BJ (cell line): ENCODE data around the gene RPS19. TPM values are rescaled to one million over a fixed set of nuclear protein-coding genes. Genes with fewer than 3 reads are reported as not detected.
A peak's percentile ranks its signal among the peaks of the same experiment; 100 is the strongest.

Experiments
- CTCF ChIA-PET: fragments of 350-600 bp; formaldehyde crosslinking; extraction: SDS; loops from one replicate; lab custom pipeline; 2021; ENCODE audit warnings: antibody characterized with exemption, inconsistent platforms; lab: Yijun Ruan, JAX
- POLR2A ChIA-PET: fragments of 300-600 bp; sonication (Branson Sonifier 250); formaldehyde crosslinking; extraction: SDS; loops from one replicate; lab custom pipeline; 2021; ENCODE audit warnings: antibody characterized with exemption; lab: Charles Lee
- DNase-seq: peaks from one replicate; pipeline ENCODE4 v3.0.0-alpha.2; 2011; ENCODE audit warnings: low read depth
- H3K27me3 ChIP-seq: 2 replicates; pipeline ENCODE4 v1.6.0; 2011; ENCODE audit warnings: low read length; ENCODE audit not compliant: control insufficient read depth, insufficient read depth
- H3K36me3 ChIP-seq: 2 replicates; pipeline ENCODE4 v1.5.1; 2011; ENCODE audit warnings: low read length; ENCODE audit not compliant: control insufficient read depth, insufficient read depth
- H3K4me3 ChIP-seq: 2 replicates; pipeline ENCODE4 v1.5.1; 2011; ENCODE audit warnings: low read depth, mild to moderate bottlenecking, control low read depth, low read length
- CTCF ChIP-seq: IDR thresholded peaks from 2 replicates; pipeline ENCODE4 v1.5.1; 2011; ENCODE audit warnings: low read depth, mild to moderate bottlenecking, control low read depth, inconsistent platforms, low read length, moderate library complexity; ENCODE audit not compliant: insufficient read depth
- polyA plus RNA-seq: library from polyadenylated mRNA; depleted of rRNA; stranded (reverse); fragments of >200 nt; gene quantifications from 2 replicates; pipeline ENCODE4 v1.2.3, GENCODE V29; 2011

The RPS19 gene
- polyA plus RNA-seq, 1 experiment = 1,209 TPM

- Histone ChIP-seq H3K4me3 (peak within 1 kb of the TSS; percentile 99), H3K27me3 (no peaks in the 10 kb centered on the region), H3K36me3 (peaks cover 2% of the 10 kb centered on the region; the same call in 1 of the 2 replicates)
- TF ChIP-seq CTCF = no peak
- POLR2A ChIA-PET = interaction anchor here (0.6 kb wide), 1 partner anchor 42 kb away, joined by 13 read pairs; no protein-coding TSS in a partner anchor
- DNase-seq = no peak
- CTCF ChIA-PET = interaction anchor here (0.8 to 2.3 kb wide), 3 partner anchors 9 to 75 kb away, joined by 3 to 7 read pairs (median 4); no protein-coding TSS in a partner anchor
Observed at GRCh38 chr19:41882568-41883462, 22.8 kb downstream of the RPS19 start, which contains the start of gene ARHGEF1. ARHGEF1 (plus strand) TSS chr19:41883184; CDS start chr19:41888083, 4,899 bp downstream.

DNA sequence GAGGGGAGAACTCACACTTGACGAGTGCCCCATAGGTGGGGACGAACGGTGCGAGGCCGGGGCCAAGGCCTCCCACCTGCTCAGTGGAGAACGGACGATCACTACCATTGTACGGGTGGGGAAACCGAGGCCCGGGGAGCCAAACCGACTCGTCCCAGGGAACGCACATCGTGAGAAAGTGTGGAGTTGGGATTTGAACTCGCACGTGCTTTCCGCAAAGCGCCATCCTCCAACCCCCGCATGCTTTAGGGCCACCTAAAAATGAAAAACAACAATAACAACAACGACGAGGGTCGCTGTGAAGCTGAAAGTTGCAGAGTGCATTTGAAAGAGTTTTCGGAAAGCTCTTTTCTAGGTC is 23.4 kb downstream of the RPS19 start:
- DNase-seq = no peak
- Histone ChIP-seq H3K4me3 (peak overlapping the region; percentile 99), H3K36me3 (peaks cover 5% of the 10 kb centered on the region), H3K27me3 (no peaks in the 10 kb centered on the region)
- TF ChIP-seq CTCF = no peak
- ChIA-PET CTCF (interaction anchor here (0.7 to 2.3 kb wide), 3 partner anchors 10 to 74 kb away, joined by 3 to 7 read pairs (median 3); no protein-coding TSS in a partner anchor), POLR2A (no interaction called here)

- POLR2A ChIA-PET = no interaction called here
- CTCF ChIA-PET = interaction anchor here (0.7 to 2.3 kb wide), 6 partner anchors 10 to 74 kb away, joined by 3 to 7 read pairs (median 3); no protein-coding TSS in a partner anchor
- peak; percentile 32; the same call in 1 of the 2 replicates for TF ChIP-seq CTCF
- Histone ChIP-seq H3K27me3 (no peaks in the 10 kb centered on the region), H3K4me3 (peak overlapping the region; percentile 99), H3K36me3 (peaks cover 8% of the 10 kb centered on the region)
- DNase-seq = peak; percentile 73
Observed at GRCh38 chr19:41883821-41884733, 24.0 kb downstream of the RPS19 start.

- CTCF ChIA-PET = interaction anchor here (1.1 to 1.6 kb wide), 3 partner anchors 12 to 64 kb away, joined by 3 to 4 read pairs (median 4); no protein-coding TSS in a partner anchor
- H3K4me3 ChIP-seq = no peak overlapping the region
- peaks cover 19% of the 10 kb centered on the region for H3K36me3 ChIP-seq
- POLR2A ChIA-PET = no interaction called here
- DNase-seq = no peak
- TF ChIP-seq CTCF = no peak
- no peaks in the 10 kb centered on the region for H3K27me3 ChIP-seq
Observed at GRCh38 chr19:41886761-41887710, 27.0 kb downstream of the RPS19 start.
